GM12892 (cell line): Measurements from ENCODE around the gene CFAP107.

Source experiments
- POLR2A ChIP-seq: IDR thresholded peaks from 2 replicates; pipeline ENCODE4 v1.6.1; 2011; ENCODE audit warnings: low read depth, low read length, control low read depth
- POLR2AphosphoS5 ChIP-seq: IDR thresholded peaks from 2 replicates; pipeline ENCODE4 v1.6.1; 2011; ENCODE audit warnings: low read depth, low read length, control low read depth
- TAF1 ChIP-seq: IDR thresholded peaks from 2 replicates; pipeline ENCODE4 v1.6.1; 2011; ENCODE audit warnings: low read depth, mild to moderate bottlenecking, control low read depth, low read length, borderline replicate concordance

DNA sequence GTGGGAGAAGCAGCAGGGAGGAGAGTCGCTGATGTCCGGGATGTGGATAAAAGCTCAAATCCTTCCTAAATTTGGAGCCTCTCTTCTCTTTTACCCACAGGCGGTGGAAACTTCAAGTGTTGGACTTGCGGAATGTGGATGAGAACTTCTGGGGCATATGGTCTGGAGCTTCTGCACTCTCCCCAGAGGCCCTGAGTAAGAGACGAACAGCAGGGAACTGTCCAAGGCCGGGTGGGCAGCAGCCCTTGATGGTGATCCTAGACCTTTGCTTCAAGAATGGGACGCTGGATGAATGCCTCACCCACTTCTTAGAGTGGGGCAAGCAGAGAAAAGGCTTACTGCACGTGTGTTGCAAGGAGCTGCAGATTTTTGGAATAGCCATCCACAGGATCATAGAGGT, 29.4 kb downstream of the CFAP107 start:
- TF ChIP-seq POLR2AphosphoS5, result no peak
- TF ChIP-seq POLR2A, result no peak
- no peak for TF ChIP-seq TAF1
